Measurements from ENCODE around the gene PTX4.

The PTX4 gene

DNA sequence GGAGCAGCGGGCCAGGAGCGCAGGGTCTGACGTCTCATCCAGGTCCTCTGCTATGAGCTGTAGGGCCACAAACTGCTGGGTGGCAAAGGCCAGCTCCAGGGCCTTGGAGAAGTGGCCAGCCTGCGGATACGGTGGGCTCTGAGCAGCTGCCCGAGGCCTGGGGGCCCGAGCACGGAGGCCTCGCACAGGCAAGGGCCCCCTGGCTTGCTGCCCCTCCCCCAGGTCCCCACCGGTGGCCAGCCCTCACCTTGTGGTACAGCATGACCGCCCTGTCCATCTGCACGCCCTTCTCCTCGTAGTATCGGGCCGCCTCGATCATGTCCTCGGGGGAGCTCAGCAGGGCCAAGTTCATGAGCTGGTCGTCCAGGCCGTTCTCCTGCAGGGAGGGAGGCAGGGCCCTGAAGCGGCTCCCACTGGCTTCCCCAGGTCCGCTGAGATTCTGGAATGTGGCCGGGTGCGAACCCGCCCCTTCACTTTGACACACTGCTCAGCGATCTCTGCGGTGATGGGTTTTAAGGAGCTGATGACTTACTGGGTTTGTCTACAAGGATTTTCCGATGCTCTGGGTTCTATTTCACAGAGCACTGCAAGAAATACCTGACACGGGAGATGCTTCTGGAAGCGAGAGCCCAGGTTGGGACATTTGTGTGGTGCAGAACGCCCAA, 35.0 kb upstream of the PTX4 start:
- DNase-seq: no peak

GRCh38 chr16:1520461-1520860, 31.7 kb upstream of the PTX4 start:
- no peak for DNase-seq

DNA sequence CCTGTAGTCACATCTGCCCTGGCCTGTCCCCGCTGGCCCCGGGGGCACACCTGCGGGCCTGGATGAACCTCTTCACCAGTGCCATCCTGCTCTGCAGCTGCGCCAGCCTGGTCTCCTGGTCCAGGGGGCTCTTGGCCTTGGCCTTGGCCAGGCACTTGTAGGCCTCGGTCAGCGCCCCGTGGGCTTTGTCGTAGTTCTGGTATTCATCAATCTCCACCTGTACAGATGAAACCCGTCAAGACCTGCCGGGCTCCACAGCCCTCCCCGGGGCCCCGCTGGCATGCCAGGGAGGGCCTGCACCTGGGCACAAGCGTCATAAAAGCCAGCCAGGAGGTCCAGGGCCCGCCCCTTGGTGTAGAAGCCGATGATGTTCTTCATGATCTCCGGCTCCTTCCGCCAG, 31.1 kb upstream of the PTX4 start:
- DNase-seq: no peak

DNA sequence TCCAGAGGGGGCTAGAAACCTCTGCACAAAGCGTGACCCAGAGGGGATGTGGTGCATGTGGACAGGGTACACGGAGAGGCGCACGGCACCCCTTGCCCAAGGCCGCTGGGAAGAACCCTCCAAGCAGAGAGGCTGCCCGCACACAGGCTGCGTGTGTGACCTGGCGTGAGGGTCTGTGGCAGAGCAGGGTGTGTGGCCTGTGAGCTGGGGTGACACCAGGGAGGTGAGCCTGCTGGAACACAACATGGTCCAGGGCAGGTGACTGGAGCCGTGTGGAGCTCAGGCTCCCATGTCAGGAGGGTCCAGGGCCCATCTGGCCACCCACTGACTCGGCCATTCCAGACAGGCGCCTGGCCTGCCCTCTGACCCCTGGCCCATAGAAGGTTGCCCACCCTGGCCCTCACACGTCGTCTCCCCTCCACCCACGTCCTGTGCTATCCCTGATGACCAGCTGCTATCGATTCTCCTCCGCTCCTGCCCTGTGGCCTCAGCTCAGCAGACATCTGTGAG, 29.9 kb upstream of the PTX4 start:
- no peak for DNase-seq

GRCh38 chr16:1514507-1514906, 25.8 kb upstream of the PTX4 start:
- no peak for DNase-seq

GRCh38 chr16:1512774-1513173, 24.0 kb upstream of the PTX4 start:
- DNase-seq: no peak

- DNase-seq: no peak
These were observed 23.2 kb upstream of the PTX4 start for GRCh38 chr16:1511662-1512569.

DNA sequence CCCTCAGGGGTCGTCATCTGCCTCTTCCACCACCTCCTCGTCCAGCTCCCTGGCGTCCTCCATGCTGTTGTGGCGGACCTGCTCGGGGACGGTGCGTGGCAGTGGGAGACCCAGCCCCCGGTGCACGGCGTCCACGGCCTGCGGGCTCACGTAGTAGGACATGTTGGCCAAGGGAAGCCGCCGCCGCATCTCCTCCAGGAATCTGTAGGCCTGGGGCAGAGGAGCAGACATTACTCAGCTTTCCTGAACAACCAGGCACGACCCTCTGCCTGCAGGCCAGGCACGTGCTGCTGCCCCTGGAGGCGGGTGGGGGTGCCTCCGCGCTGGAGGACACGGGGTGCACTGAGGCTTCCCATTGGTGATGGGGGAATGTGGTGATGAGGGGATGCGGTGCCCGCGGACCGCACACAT, 22.2 kb upstream of the PTX4 start:
- DNase-seq: no peak

DNA sequence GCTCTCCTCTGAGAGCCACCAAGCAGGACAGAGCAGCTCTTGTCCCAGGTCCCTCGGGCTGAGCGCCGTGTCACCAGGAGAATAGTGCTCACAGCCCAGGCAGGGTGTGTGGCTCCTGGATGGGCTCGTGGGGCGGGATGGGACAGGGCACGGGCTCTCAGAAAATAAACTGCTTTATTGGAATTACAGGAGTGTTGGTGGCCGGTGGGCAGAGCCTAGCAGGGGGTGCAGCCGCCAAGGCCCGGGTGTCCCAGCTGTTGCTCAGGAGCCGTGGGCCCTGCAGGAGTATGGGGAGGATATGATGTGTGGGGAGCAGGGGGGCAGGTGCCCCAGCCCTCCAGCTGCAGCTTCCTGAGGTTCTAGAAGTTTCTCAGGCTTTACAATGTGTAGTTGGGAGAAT, 21.5 kb upstream of the PTX4 start:
- no peak for DNase-seq

- DNase-seq: no peak
These were observed 20.8 kb upstream of the PTX4 start for GRCh38 chr16:1509307-1510221.

- no peak for DNase-seq
These were observed 19.9 kb upstream of the PTX4 start for GRCh38 chr16:1508494-1509187.

DNA sequence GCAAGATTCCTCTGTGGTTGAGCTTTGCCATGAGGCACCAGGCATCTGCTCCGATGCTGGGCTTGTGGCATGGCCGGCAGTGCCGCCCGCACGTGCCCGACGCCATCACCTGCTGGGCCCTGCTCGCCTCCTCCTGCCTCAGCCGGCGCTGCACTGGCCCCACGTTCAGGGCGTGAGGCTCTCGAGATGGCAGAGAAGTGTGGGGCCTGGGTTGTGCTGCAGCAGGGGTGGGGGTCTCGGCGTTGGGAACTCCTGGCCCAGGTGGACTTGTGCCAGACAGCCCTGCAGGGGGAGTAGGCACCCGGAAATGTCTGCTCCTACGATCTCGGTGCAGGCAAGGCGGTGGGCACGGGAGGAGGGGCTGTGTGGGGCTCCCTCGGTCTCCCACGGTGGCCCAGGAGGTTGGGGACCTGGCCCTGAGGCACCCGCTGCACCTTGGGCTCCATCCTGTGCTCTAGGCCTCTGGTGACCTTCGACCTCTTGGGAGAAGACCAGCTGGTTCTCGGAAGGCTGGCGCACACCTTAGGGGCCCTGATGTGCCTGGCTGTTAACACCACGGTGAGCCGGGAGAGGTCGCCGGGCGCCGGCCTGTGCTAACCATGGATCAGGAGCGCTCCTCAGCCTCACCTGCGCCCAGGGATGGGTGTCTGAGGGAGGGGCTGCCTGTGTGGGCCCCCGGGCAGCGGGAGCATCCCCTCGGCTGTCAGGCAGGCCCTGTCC, 17.9 kb upstream of the PTX4 start:
- DNase-seq: no peak

DNA sequence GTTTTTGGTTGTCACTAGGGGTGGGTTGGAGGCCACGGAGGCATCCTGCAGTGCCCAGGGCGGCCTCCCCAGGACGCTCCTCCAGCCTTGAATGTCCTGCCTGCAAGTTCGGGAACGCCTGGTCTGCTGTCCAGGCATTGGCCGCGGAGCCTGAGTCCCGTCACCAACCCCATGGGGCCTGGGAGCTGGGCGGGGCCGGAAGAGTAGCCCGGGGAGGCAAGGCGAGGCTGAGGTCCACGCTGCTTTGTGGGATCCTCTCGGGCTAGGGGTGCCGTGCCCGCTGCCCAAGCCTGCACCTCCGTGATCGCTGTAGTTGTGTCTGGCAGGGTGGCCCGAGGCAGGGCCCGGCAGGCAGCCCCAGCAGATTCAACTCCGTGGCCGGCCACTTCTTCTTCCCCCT, 17.2 kb upstream of the PTX4 start:
- no peak for DNase-seq

DNA sequence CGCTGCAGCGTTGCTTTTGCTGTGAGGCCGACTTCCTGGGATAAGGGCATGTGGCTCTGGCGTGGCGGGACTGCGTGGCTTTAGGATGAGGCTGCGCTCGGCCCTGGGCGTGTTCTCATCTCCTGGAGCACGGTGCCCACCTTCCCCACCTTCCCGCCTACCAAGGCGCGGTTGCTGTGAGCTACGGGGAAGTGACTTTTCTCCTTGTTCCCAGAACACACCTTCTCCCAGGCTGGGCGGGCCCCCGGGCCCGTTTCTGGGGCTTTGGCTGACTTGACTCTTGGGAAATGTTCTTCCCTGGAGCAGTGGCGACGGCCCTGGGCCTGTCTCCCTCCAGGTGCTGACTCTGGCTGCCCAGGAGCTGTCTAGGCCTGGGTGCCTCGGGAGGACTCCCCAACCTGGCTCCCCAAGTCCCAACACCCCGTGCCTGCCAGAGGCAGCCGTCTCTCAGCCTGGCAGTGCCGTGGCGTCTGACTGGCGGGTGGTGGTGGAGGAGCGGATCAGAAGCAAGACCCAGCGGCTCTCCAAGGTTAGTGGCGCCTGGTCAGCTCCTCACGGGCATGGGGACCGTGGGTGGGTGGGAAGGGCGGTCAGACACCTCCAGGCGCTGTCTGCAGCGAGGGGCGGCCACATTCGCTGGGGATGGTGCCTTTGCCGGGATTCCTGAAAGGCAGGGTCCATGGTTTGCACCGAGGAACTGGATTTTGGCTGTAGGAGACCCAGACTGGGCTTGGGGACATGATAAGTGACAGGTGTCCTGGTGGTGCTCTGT, 16.5 kb upstream of the PTX4 start:
- no peak for DNase-seq

DNA sequence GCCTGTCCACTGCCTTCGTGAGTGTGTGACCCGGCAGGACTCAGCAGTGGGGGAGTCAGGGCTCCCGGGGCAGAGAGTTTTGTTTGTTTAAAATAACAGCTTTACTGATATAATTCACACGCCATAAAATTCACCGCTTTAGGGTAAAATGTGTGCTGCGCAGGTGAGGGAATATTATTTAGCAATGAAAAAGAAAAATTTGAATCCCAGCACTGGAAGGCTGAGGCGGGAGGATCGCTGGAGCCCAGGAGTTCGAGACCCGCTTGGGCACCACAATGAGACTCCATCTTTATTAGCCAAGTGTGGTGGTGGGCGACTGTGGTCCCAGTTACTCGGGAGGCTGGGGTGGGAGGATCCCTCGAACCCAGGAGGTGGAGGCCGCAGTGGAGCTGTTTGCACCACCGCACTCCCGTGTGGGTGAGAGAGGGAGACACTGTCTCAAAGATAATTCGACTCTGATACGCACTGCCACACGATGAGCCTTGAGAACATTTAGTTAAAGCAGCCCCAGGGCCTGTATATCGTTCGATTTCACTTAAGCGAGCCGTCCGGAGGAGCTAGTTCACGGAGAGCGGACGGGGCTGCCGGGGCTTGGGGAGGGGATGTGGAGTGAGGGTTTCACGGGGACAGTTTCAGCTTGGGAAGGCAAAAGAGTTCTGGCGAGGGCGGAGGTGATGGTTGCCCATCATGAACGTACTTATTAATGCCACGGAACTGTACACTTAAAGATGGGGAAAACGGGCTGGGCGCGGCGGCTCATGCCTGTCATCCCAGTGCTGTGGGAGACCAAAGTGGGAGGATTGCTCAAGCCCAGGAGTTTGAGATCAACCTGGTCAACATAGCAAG, 14.6 kb upstream of the PTX4 start:
- no peak for DNase-seq

GRCh38 chr16:1502092-1503004, 13.6 kb upstream of the PTX4 start:
- DNase-seq: no peak

- DNase-seq: no peak
These were observed 12.9 kb upstream of the PTX4 start for GRCh38 chr16:1501630-1502029.

DNA sequence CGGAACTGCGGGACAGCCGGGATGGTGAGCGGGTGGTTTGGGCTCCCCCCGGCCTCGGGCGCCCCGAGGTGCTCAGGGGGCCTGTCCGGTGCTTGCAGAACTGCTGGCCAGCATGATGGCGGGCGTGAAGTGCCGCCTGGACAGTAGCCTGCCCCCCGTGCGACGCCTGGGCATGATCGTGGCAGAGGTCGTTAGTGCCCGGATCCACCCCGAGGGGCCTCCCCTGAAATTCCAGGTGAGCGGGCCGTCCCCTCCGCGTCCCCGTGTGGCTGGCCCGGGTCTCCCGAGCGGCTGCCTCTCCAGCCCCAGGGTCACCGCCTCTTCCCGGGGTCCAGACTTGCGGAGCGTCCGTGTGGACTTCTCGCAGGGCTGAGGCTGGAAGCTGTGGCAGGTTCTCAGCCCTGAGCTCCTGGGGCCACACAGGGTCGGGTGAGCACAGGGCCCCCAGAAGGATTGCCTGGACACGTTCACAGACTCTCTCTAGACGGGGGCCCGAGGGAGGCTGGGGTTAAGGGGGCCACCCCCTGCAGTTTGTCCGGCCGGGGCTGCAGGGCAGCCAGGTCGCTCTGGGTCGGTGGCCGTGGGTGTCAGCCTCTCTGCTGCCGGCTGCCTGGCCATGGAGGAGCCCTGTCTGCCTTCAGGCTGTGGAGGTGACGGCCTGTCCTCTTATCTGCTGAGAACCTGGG, 11.9 kb upstream of the PTX4 start:
- DNase-seq: no peak
